ENCODE data around the gene FRG2C.
"Not testable (repeated sequence)": the region's sequence is repeated elsewhere in the genome, so short reads cannot be mapped to it uniquely, and the experiment has no call there.

Gene FRG2C

DNA sequence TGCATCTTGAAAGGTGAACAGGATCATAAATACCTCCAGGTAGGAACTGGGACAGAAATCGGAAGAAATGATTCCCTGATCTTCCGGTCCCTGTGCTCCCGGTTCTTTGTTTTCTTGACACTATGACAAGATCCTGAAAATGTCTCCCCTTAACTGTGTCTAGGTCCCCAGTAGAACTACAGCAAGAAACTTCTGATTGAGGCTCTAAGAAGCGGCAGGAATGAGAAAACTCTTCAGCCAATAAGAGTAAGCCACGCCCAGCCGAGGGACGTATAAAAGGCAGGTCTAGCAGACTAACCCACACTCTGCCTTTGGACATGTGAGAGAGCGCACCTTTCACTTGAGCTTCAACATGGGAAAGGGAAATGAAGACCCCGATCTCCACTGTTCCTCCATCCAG lies at the start of gene FRG2C:
TSS of gene FRG2C (plus strand) at position 301 of the 400 bp plus-strand sequence. CDS start at position 353, 52 bp downstream.
- not testable (repeated sequence) for DNase-seq (ENCODE audit: low read depth in 2 of 2)

DNA sequence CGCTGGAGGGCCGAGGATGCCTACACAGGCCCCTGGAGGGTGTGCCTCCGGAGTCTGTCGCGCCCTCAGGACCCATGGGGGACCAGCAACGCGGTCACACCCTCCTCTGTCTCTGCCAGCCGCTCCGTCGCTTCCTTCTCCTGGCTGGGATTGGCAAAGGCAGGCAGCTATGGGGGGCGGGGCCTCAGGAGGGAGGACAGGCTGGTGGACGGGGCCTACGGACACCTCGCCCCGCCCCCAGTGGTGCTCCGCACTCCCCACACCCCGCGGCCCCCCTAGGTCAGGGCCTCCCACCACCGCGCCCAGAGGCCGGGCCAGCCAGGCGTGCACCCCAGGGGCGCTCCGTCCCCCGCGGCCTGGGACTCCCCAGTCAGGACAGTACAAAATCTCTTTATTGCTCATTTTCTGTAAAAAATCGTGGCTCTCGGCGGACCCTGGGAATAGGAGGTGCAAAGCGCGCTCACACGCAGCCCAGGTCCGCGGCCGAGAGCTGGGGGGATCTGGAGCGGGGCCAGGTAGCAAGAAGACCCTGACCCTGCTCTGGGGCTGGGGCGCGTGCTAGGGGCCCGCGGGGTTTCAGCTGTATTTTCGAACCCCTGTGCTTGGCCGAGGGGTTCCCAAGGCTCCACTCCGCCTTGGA lies 45.3 kb upstream of the FRG2C start:
- not testable (repeated sequence) for DNase-seq (ENCODE audit: low read depth in 2 of 2)

DNA sequence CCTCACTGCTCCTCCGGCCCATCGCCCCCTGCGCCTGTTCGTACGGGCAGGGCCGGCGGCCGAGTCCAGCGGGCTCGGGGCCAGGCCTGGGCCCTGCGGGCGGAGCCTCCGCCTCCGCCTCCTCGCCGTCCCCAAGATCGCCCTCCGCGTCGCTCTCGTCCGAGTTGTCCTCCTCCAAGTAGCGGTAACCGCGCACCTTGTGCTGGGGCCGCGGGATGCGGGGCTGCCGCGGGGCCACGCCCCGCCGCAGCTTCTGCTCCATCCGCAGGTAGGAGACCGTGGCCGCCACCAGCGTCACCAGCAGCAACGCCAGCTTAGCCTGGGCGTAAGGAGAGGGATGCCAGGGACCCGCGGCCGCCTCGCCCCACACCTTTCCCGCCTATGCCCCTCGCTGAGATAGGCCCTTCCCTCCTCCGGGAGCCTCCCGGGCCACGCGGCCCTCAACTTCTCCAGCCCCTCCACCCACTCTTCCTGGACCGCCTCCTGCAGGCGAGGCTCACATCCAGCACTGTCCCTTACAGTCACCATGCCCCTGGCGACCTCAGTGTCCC lies 44.6 kb upstream of the FRG2C start:
- not testable (repeated sequence) for DNase-seq (ENCODE audit: low read depth in 2 of 2)

DNA sequence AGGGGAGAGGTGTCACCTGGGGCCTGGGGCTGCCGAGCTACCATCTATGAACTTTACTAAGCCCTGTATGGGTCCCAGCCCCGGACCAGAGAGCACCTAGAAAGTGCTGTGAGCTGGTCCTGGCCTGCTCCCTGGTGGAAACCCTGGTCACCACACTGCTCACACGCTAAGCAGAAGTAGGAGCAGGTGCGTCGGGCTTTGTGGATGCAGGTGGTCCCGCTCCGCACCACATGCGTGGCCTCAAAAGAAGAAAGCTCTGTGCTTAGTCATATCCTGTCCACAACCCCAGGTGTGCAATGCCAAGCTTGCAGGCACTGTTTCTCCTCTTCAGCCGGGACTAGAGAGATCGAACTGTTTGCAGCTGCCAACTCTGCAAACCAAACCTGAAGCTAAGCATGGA lies 42.4 kb upstream of the FRG2C start:
- not testable (repeated sequence) for DNase-seq (ENCODE audit: low read depth in 2 of 2)

- not testable (repeated sequence) for DNase-seq (ENCODE audit: low read depth in 2 of 2)
These were observed 40.5 kb upstream of the FRG2C start for GRCh38 chr3:75623656-75624055.

GRCh38 chr3:75630887-75631535 lies 33.1 kb upstream of the FRG2C start:
- not testable (repeated sequence) for DNase-seq (ENCODE audit: low read depth in 2 of 2)

GRCh38 chr3:75631541-75631940 lies 32.6 kb upstream of the FRG2C start:
- no peak for DNase-seq (ENCODE audit: low read depth in 2 of 2)

- not testable (repeated sequence) for DNase-seq (ENCODE audit: low read depth in 2 of 2)
These were observed 25.2 kb upstream of the FRG2C start for GRCh38 chr3:75638947-75639346.

- DNase-seq (ENCODE audit: low read depth in 2 of 2), result peak; percentile 7 to 29
These were observed 23.0 kb upstream of the FRG2C start for GRCh38 chr3:75641107-75641517.

GRCh38 chr3:75643031-75643800 lies 20.9 kb upstream of the FRG2C start:
- not testable (repeated sequence) for DNase-seq (ENCODE audit: low read depth in 2 of 2)

GRCh38 chr3:75645548-75645947 lies 18.6 kb upstream of the FRG2C start:
- not testable (repeated sequence) for DNase-seq (ENCODE audit: low read depth in 2 of 2)

GRCh38 chr3:75650191-75650590 lies 13.9 kb upstream of the FRG2C start:
- DNase-seq (ENCODE audit: low read depth in 2 of 2), result no peak

DNA sequence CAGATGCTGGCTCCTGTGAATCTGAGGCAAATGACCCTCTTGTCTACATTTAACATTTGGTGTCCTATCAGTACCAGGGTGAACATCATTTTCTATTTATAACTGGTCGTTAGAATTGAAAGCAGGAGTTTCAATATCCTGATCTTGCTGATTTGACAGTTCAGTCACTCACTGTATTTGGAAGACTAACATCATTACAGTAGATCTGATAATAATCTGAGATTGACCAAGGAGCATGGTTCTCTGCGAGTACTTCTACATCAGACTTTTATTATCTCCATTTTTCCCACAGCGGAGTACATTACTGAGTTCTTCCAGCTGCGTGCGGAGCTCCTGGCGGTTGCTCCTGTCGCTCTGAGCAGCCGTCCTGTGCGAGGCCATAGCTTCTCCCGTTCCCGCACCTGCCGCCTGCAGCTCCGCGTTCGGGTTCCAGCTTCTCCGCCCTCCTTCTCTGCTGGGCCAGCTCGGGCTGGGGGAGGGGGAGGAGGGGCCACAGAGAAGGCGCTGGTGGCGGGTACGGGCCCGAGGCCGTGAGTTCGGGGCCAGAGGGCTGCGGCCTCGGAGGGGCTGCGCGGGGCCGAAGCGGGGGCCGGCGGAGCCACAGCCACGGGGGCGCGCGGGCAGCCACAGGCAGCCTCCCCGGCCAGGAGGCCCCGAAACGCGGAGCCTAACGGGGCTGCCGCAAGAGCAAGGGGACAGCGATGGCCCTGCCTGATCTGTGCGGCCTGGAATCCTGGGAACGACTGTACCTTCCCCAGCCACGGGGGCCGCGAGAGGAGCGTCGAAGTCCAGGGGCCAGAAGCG lies 8.8 kb upstream of the FRG2C start:
- not testable (repeated sequence) for DNase-seq (ENCODE audit: low read depth in 2 of 2)

DNA sequence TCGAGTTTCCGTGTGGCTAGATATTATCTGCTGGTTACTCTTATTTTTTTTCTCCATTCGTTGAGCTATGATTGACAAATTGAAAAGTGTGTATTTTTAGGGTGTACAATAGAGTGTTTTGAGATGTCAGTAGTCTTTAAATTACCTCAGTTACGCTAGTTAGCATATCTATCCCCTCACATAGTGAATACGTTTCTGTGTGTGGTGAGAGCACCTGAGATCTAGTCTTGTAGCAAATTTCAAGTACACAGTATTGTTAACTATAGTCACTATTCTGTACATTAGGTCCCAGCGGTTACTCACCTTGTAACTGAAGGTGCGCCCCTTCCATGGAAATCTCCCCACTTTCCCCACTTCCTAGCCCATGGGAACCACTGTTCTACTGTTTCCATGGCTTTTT lies 8.2 kb upstream of the FRG2C start:
- not testable (repeated sequence) for DNase-seq (ENCODE audit: low read depth in 2 of 2)

DNA sequence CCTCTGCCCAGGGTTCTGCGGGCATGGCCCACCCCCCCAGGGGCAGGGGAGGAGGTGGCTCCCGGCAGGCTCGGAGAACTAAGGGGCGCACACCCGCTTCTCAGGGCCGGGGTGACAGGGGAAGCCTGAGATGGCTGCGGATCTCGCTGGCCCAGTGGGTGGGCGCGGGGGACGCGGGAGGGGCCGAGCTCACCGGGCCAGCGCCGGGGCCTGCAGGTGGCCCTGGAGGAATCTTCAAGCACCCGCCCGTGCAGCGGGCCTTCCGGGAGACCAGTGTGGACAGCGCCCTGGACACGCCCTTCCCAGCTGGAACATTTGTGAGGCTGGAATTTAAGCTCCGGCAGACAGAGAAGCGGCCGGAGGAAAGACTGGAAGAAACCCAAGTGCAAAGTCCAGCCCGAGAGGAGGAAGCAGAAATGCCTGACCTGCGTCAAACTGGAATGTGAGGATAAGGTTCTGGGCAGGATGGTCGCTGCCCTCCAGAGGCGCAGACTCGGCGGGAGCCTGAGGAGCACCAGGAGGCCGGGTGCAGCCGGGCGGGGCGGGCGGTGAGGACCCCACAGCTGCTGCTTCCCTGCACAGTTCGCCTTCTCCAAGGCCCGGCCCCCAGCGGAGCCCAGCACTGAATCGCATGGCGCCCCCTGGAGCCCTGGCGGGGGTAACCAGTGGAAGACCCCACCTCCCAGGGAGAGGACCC lies 5.6 kb upstream of the FRG2C start:
- DNase-seq (ENCODE audit: low read depth in 2 of 2), result not testable (repeated sequence)

- DNase-seq (ENCODE audit: low read depth in 2 of 2), result not testable (repeated sequence)
These were observed 5.1 kb upstream of the FRG2C start for GRCh38 chr3:75659108-75659433.

- DNase-seq (ENCODE audit: low read depth in 2 of 2), result not testable (repeated sequence)
These were observed 1.5 kb downstream of the FRG2C start for GRCh38 chr3:75665626-75666025.

GRCh38 chr3:75667757-75668701 lies 3.9 kb downstream of the FRG2C start:
- DNase-seq (ENCODE audit: low read depth in 2 of 2), result not testable (repeated sequence)

GRCh38 chr3:75668759-75669347 lies 4.7 kb downstream of the FRG2C start:
- DNase-seq (ENCODE audit: low read depth in 2 of 2), result peak in 1 of 2 donors; percentile 5
